Measurements from ENCODE around the gene ZNRF3. TPM values are rescaled to one million over a fixed set of nuclear protein-coding genes. Genes with fewer than 3 reads are reported as not detected.
A peak's percentile ranks its signal among the peaks of the same experiment; 100 is the strongest.
"Not testable (repeated sequence)": the region's sequence is repeated elsewhere in the genome, so short reads cannot be mapped to it uniquely, and the experiment has no call there.

ZNRF3 gene
- total RNA-seq, 2 donors from 2014 or later: 7.8 to 8.6 TPM

- DNase-seq (peak in 2 of 4 donors; percentile 40), ATAC-seq (no peak)
Measured at GRCh38 chr22:29081517-29082236, 198.3 kb downstream of the ZNRF3 start.

DNA sequence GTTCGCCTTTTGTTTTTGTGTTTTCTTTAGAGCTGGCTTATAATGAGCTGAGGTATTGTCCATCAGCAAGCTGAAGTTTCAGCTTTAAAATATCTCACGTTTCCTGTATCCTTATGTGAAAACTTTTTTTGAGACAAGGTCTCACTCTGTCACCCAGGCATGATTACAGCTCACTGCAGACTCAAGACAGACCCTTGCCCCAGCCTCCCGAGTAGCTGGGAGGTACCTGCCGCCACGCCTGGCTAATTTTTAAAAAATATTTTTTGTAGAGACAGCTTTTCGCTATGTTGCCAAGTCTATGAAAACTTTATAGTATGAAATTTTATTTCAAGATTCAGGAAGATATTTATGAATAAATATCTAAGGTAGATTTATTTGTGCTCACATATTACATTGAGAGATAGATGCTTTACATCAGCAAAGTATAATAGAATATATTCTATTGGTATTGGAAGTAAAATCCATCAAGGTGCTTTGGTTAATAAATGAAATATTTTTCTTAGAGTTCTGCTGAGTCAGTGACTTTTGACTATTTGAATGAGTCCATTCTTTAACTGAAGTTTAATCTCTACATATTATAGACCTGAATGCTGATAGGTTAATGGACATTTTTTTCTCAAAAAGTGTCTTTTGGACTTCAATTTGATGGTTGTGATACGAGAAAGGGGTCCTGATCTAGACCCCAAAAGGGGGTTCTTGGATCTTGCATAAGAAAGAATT lies 199.6 kb downstream of the ZNRF3 start:
- whole genome bisulfite sequencing, 2 donors: 83 to 91% methylated on average over 7 of the region's 7 CpGs
- Histone ChIP-seq H3K27me3 (no peaks in the 10 kb centered on the region), H3K36me3 (replicated peaks in 1 of 2; ENCODE audit: insufficient read depth in 1 of 2, low read depth in 2 of 2) (no peaks in the 10 kb centered on the region), H3K4me3 (no peak overlapping the region), H3K9me3 (no peaks in the 10 kb centered on the region), H3K27ac (peak overlapping the region in 1 of 4 donors; percentile 65), H3K4me1 (peaks cover 5% of the 10 kb centered on the region)
- no peak for DNase-seq
- ATAC-seq: no peak
- TF ChIP-seq CTCF (IDR thresholded peaks at IDR 0.05) (no peak), POLR2A (IDR thresholded peaks at IDR 0.05) (no peak)
- intact Hi-C loops (cut with DNase I): no loop called here

More at GRCh38 chr22:29081517-29082236, 198.3 kb downstream of the ZNRF3 start:
- Histone ChIP-seq H3K4me1 (peaks cover 5% of the 10 kb centered on the region), H3K9me3 (no peaks in the 10 kb centered on the region), H3K27me3 (no peaks in the 10 kb centered on the region), H3K36me3 (replicated peaks in 1 of 2; ENCODE audit: insufficient read depth in 1 of 2, low read depth in 2 of 2) (no peaks in the 10 kb centered on the region), H3K4me3 (no peak overlapping the region), H3K27ac (peak overlapping the region in 1 of 4 donors; percentile 65)
- intact Hi-C loops (cut with DNase I): no loop called here
- TF ChIP-seq POLR2A (IDR thresholded peaks at IDR 0.05) (no peak), CTCF (IDR thresholded peaks at IDR 0.05) (no peak)
- 36 to 62% methylated on average over 3 of the region's 3 CpGs for WGBS, 2 donors

DNA sequence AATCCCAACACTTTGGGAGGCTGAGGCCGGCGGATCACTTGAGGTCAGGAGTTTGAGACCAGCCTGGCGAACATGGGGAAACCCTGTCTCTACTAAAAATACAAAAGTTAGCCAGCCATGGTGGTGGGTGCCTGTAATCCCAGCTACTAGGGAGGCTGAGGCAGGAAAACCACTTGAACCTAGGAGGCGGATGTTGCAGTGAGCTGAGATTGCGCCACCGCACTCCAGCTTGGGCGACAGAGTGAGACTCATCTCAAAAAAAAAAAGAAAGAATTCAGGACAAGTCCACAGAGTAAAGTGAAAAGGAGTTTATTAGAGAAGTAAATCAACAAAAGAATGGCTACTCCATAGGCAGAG lies 200.2 kb downstream of the ZNRF3 start:
- not testable (repeated sequence) for H3K27ac ChIP-seq, ATAC-seq

DNA sequence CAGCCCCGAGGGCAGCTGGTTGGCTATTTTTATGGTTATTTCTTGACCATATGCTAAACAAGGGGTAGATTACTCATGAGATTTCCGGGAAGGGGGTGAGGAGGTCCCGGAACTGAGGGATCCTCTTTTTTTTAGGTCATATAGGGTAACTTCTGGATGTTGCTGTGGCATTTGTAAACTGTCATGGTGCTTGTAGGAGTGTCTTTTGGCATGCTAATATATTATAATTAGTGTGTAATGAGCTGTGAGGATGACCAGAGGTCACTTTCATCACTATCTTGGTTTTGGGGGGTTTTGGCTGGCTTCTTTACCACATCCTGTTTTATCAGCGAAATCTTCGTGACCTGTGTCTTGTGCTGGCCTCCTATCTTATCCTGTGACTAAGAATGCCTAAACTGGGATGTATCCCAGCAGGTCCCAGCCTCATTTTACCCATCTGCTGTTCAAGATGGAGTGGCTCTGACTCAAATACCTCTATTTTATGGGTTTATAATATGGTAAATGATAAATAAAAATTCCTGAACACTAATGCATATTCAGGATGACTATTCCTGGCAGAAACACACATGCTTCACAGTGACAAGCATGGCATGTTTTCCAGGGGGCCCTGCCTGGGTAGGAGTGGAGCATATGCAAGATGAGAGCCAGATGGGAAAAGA lies 200.7 kb downstream of the ZNRF3 start:
- intact Hi-C loops (cut with DNase I): no loop called here
- no peak for TF ChIP-seq CTCF (IDR thresholded peaks at IDR 0.05)
- ATAC-seq: no peak
- Histone ChIP-seq H3K9me3 (no peaks in the 10 kb centered on the region), H3K27me3 (no peaks in the 10 kb centered on the region), H3K27ac (no peak overlapping the region), H3K36me3 (replicated peaks in 1 of 2; ENCODE audit: insufficient read depth in 1 of 2, low read depth in 2 of 2) (no peaks in the 10 kb centered on the region), H3K4me3 (no peak overlapping the region), H3K4me1 (peaks cover 5% of the 10 kb centered on the region)
- no peak for DNase-seq
- 71 to 78% methylated on average over 5 of the region's 5 CpGs for WGBS, 2 donors

More for the DNA sequence above, 200.2 kb downstream of the ZNRF3 start:
- DNase-seq; H3K4me1 ChIP-seq; H3K27me3 ChIP-seq; H3K9me3 ChIP-seq; H3K36me3 ChIP-seq (replicated peaks in 1 of 2; ENCODE audit: insufficient read depth in 1 of 2, low read depth in 2 of 2); intact Hi-C loops (cut with DNase I); H3K4me3 ChIP-seq: not testable (repeated sequence)
- WGBS, 2 donors: 87 to 94% methylated on average over 7 of the region's 7 CpGs

DNA sequence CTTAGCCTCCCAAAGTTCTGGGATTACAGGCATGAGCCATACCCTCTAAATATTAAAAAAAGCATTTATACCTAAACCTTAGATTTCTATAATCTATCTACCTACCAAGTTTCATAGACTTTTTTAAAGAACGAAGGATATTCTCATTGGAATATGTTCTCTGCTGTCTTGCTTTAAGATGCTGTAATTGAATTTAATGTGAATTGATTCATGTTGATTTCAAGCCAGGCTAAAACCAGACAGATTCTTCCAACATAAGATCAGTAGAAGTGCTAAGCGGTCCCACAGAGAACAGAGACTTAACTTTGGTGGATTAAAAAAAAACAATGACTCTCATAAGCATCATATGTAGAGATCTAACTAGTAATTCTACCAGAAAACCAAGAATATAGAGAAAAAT lies 203.6 kb downstream of the ZNRF3 start:
- intact Hi-C loops (cut with DNase I): no loop called here
- no peak for ATAC-seq
- TF ChIP-seq CTCF (IDR thresholded peaks at IDR 0.05) (no peak), POLR2A (IDR thresholded peaks at IDR 0.05) (no peak)

More for the DNA sequence above, 203.6 kb downstream of the ZNRF3 start:
- WGBS, 2 donors: 92 to 96% methylated on average over 2 of the region's 2 CpGs
- no peaks in the 10 kb centered on the region for H3K36me3 ChIP-seq (replicated peaks in 1 of 2; ENCODE audit: insufficient read depth in 1 of 2, low read depth in 2 of 2)
- DNase-seq: no peak
- no peaks in the 10 kb centered on the region for H3K27me3 ChIP-seq
- no peak overlapping the region for H3K27ac ChIP-seq
- H3K9me3 ChIP-seq: no peaks in the 10 kb centered on the region
- no peak overlapping the region for H3K4me3 ChIP-seq
- H3K4me1 ChIP-seq: peaks cover 2% of the 10 kb centered on the region

All from body of pancreas (tissue), 4 donors.